Heart left ventricle (tissue), 13 donors: ENCODE results near the gene TTC22.

Source experiments
- POLR2A ChIP-seq, 2 donors: fragments of 450-650 bp; IDR thresholded peaks; one replicate each; pipeline ENCODE4 v1.6.1; 2017; ENCODE audit warnings: antibody characterized with exemption in 2 of 2, mild to moderate bottlenecking in 2 of 2, moderate library complexity in 2 of 2
- TF ChIP-seq, protein P1 (sequence below), 12 donors: fragments of 200-600 bp; sonication (generic) in 4 of 12; IDR thresholded peaks; one replicate each; pipeline versions ENCODE4 v1.5.0 to v1.8.0; 2018 to 2022; ENCODE audit warnings: antibody characterized with exemption in 12 of 12, mild to moderate bottlenecking in 5 of 12
- donor health status: ischemic (EF 13 %, LVEDD 7.1; RV severe dilation, severe dysfunction).
- donor health status: DM: no; HTN: yes; CAD: no.
- donor health status: DM: no; HTN: no; CAD: no.
- donor health status: ischemic (EF 25% LVEDD 6.9; RV normal size, moderate dysfunction).
- donor health status: ischemic (EF 25% LVEDD 5.7; RV mildly dilated, moderate dysfunction).
- donor health status: ischemic (EF 35%, LVEDD 5.7; RV mildly dilated, moderate dysfunction).
- donor health status: nonischemic (EF 11% LVEDD 7.7; RV severe dilation, severe dysfunction).
- donor health status: DM: yes; HTN: yes; CAD: no.
- donor health status: PGD.
- donor health status: ischemic (EF 29% LVEDD 5.4; RV normal size, mild dysfunction).
- donor health status: nonischemic (EF 23%, LVEDD 6.1; RV moderate dilation, normal function).

- TF ChIP-seq, protein P1, sequence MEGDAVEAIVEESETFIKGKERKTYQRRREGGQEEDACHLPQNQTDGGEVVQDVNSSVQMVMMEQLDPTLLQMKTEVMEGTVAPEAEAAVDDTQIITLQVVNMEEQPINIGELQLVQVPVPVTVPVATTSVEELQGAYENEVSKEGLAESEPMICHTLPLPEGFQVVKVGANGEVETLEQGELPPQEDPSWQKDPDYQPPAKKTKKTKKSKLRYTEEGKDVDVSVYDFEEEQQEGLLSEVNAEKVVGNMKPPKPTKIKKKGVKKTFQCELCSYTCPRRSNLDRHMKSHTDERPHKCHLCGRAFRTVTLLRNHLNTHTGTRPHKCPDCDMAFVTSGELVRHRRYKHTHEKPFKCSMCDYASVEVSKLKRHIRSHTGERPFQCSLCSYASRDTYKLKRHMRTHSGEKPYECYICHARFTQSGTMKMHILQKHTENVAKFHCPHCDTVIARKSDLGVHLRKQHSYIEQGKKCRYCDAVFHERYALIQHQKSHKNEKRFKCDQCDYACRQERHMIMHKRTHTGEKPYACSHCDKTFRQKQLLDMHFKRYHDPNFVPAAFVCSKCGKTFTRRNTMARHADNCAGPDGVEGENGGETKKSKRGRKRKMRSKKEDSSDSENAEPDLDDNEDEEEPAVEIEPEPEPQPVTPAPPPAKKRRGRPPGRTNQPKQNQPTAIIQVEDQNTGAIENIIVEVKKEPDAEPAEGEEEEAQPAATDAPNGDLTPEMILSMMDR (IDR thresholded peaks at IDR 0.05), result no peak
- no peak for TF ChIP-seq POLR2A (IDR thresholded peaks at IDR 0.05)
Measured at GRCh38 chr1:54837002-54837853, 36.1 kb upstream of the TTC22 start.
